HepG2 (cell line): ENCODE results near the gene SERTAD2. TPM values are rescaled to one million over a fixed set of nuclear protein-coding genes. Genes with fewer than 3 reads are reported as not detected.
A peak's percentile ranks its signal among the peaks of the same experiment; 100 is the strongest.

Experiments
- ARNTL ChIP-seq: sonication (generic); formaldehyde crosslinking; IDR thresholded peaks from 2 replicates; pipeline ENCODE4 v1.4.0; 2020; ENCODE audit warnings: mild to moderate bottlenecking, missing genetic modification reagents
- HNRNPLL ChIP-seq: fragments of 200-400 bp; formaldehyde crosslinking; IDR thresholded peaks from 2 replicates; pipeline ENCODE4 v1.6.1; 2017; ENCODE audit warnings: mild to moderate bottlenecking, low read depth, low read length; ENCODE audit not compliant: poor library complexity, severe bottlenecking
- NFYC ChIP-seq: IDR thresholded peaks from 2 replicates; pipeline ENCODE4 v1.6.1; 2016; ENCODE audit warnings: missing genetic modification reagents, missing compliant biosample characterization
- RBM39 ChIP-seq: fragments of 200-400 bp; formaldehyde crosslinking; IDR thresholded peaks from one replicate; pipeline ENCODE4 v1.6.1; 2018; ENCODE audit warnings: antibody characterized with exemption, mild to moderate bottlenecking, low read depth, low read length; ENCODE audit not compliant: poor library complexity, severe bottlenecking
- TRIM22 ChIP-seq: fragments of 450-650 bp; IDR thresholded peaks from 2 replicates; pipeline ENCODE4 v1.6.1; 2017
- ZBTB39 ChIP-seq: sonication (generic); formaldehyde crosslinking; IDR thresholded peaks from 2 replicates; pipeline ENCODE4 v1.5.0; 2020; ENCODE audit warnings: missing genetic modification reagents
- ZEB1 ChIP-seq: IDR thresholded peaks from 2 replicates; pipeline ENCODE4 v1.6.1; 2012; ENCODE audit warnings: mild to moderate bottlenecking, low read depth, inconsistent platforms; ENCODE audit not compliant: insufficient replicate concordance
- ZIK1 ChIP-seq: sonication (generic); formaldehyde crosslinking; IDR thresholded peaks from 2 replicates; pipeline ENCODE4 v1.5.0; 2020; ENCODE audit warnings: mild to moderate bottlenecking, low read depth, missing genetic modification reagents, borderline replicate concordance
- ZNF609 ChIP-seq: sonication (generic); formaldehyde crosslinking; IDR thresholded peaks from 2 replicates; pipeline ENCODE4 v1.4.0; 2020; ENCODE audit warnings: mild to moderate bottlenecking, missing genetic modification reagents, borderline replicate concordance
- ZNF850 ChIP-seq: sonication (generic); formaldehyde crosslinking; conservative IDR thresholded peaks from 2 replicates; pipeline ENCODE4 v1.9.0; 2021; ENCODE audit warnings: mild to moderate bottlenecking, missing genetic modification reagents
- polyA plus RNA-seq, 8 experiments: library from polyadenylated mRNA; depleted of rRNA in 3 of 8; stranded (reverse) in 7 of 8; unstranded in 1 of 8; fragments of >200 nt; fragmentation: Illumina TruSeq in 4 of 8; extraction: Trizol in 4 of 8; gene quantifications; 2 replicates each; pipeline versions ENCODE4 v1.2.1 to v1.2.3, GENCODE V29; 2011 to 2016; ENCODE audit warnings: low read depth in 4 of 8, missing spikeins in 1 of 8, mixed read lengths in 1 of 8; ENCODE audit not compliant: insufficient read depth in 1 of 8
- total RNA-seq, 5 experiments: library from RNA; depleted of rRNA; stranded (reverse); fragments of >200 nt; fragmentation: Illumina TruSeq; extraction: Trizol; gene quantifications; 2 replicates each; pipeline ENCODE4 v1.2.3, GENCODE V29; 2016; ENCODE audit warnings: low read depth in 1 of 5
- TF ChIP-seq, protein P1 (sequence below): IDR thresholded peaks from 2 replicates; pipeline ENCODE4 v1.6.1; 2016; ENCODE audit warnings: missing compliant biosample characterization, missing genetic modification reagents, borderline replicate concordance
- TF ChIP-seq, protein P2 (sequence below): sonication (generic); formaldehyde crosslinking; IDR thresholded peaks from 2 replicates; pipeline ENCODE4 v1.4.0; 2020; ENCODE audit warnings: missing genetic modification reagents, low read depth, mild to moderate bottlenecking, borderline replicate concordance
- TF ChIP-seq, protein P3 (sequence below): sonication (generic); formaldehyde crosslinking; conservative IDR thresholded peaks from 2 replicates; pipeline ENCODE4 v1.8.0; 2022; ENCODE audit warnings: mild to moderate bottlenecking, moderate library complexity, missing genetic modification reagents

Gene SERTAD2
- total and polyA plus RNA-seq, 2 of the 13 experiments (the other 11 are each of a cell fraction or from before 2014, with no cell fraction given): 6.7 to 22.6 TPM

GRCh38 chr2:64644458-64645382 is 9.0 kb downstream of the SERTAD2 start (continued):
- TF ChIP-seq ZNF609 (no peak; the same call in 1 of the 2 replicates), NFYC (CRISPR knock-in tag) (no peak), ZIK1 (CRISPR knock-in tag) (0 out of 2 replicates have a peak, but pooled peaks have one; percentile 33), ZNF850 (CRISPR knock-in tag) (no peak), HNRNPLL (peak; percentile 100), RBM39 (peak; percentile 89), TRIM22 (no peak), ARNTL (CRISPR knock-in tag) (no peak), ZEB1 (no peak), ZBTB39 (CRISPR knock-in tag) (0 out of 2 replicates have a peak, but pooled peaks have one; percentile 37)
- TF ChIP-seq, protein P1, sequence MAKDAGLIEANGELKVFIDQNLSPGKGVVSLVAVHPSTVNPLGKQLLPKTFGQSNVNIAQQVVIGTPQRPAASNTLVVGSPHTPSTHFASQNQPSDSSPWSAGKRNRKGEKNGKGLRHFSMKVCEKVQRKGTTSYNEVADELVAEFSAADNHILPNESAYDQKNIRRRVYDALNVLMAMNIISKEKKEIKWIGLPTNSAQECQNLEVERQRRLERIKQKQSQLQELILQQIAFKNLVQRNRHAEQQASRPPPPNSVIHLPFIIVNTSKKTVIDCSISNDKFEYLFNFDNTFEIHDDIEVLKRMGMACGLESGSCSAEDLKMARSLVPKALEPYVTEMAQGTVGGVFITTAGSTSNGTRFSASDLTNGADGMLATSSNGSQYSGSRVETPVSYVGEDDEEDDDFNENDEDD (CRISPR knock-in tag): 0 out of 2 replicates have a peak, but pooled peaks have one; percentile 18
- TF ChIP-seq, protein P2, sequence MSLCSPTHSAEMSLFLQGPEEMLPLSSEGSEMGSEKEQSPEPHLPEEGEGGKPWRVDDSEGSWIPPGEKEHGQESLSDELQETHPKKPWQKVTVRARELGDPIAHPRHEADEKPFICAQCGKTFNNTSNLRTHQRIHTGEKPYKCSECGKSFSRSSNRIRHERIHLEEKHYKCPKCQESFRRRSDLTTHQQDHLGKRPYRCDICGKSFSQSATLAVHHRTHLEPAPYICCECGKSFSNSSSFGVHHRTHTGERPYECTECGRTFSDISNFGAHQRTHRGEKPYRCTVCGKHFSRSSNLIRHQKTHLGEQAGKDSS (CRISPR knock-in tag): 0 out of 2 replicates have a peak, but pooled peaks have one; percentile 30
- TF ChIP-seq, protein P3, sequence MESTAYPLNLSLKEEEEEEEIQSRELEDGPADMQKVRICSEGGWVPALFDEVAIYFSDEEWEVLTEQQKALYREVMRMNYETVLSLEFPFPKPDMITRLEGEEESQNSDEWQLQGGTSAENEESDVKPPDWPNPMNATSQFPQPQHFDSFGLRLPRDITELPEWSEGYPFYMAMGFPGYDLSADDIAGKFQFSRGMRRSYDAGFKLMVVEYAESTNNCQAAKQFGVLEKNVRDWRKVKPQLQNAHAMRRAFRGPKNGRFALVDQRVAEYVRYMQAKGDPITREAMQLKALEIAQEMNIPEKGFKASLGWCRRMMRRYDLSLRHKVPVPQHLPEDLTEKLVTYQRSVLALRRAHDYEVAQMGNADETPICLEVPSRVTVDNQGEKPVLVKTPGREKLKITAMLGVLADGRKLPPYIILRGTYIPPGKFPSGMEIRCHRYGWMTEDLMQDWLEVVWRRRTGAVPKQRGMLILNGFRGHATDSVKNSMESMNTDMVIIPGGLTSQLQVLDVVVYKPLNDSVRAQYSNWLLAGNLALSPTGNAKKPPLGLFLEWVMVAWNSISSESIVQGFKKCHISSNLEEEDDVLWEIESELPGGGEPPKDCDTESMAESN (CRISPR knock-in tag): peak; percentile 56; the same call in 1 of the 2 replicates
